ENCODE measurements around the gene KCNQ5. TPM values are rescaled to one million over a fixed set of nuclear protein-coding genes. Genes with fewer than 3 reads are reported as not detected.
"Not testable (repeated sequence)": the region's sequence is repeated elsewhere in the genome, so short reads cannot be mapped to it uniquely, and the experiment has no call there.

The KCNQ5 gene
- total RNA-seq, 4 donors from 2014 or later, result 0.14 to 1.2 (median 0.48) TPM; not detected in 1

GRCh38 chr6:73227606-73228255, 605.9 kb downstream of the KCNQ5 start:
- Histone ChIP-seq H3K27ac (no peak overlapping the region), H3K9me3 (no peaks in the 10 kb centered on the region), H3K36me3 (no peaks in the 10 kb centered on the region), H3K27me3 (no peaks in the 10 kb centered on the region), H3K4me3 (no peak overlapping the region), H3K4me1 (no peaks in the 10 kb centered on the region)
- intact Hi-C loops (cut with DNase I; ENCODE audit: low total_unique reads), result no loop called here
- WGBS, 2 donors (ENCODE audit: low coverage in 1 of 2), result 92% methylated on average over 3 of the region's 3 CpGs; no CpG with 5 or more reads in 1 of the 2 donors
- TF ChIP-seq, protein P1, sequence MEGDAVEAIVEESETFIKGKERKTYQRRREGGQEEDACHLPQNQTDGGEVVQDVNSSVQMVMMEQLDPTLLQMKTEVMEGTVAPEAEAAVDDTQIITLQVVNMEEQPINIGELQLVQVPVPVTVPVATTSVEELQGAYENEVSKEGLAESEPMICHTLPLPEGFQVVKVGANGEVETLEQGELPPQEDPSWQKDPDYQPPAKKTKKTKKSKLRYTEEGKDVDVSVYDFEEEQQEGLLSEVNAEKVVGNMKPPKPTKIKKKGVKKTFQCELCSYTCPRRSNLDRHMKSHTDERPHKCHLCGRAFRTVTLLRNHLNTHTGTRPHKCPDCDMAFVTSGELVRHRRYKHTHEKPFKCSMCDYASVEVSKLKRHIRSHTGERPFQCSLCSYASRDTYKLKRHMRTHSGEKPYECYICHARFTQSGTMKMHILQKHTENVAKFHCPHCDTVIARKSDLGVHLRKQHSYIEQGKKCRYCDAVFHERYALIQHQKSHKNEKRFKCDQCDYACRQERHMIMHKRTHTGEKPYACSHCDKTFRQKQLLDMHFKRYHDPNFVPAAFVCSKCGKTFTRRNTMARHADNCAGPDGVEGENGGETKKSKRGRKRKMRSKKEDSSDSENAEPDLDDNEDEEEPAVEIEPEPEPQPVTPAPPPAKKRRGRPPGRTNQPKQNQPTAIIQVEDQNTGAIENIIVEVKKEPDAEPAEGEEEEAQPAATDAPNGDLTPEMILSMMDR (IDR thresholded peaks at IDR 0.05), result no peak
- no peak for TF ChIP-seq POLR2A (IDR thresholded peaks at IDR 0.05)
- TF ChIP-seq POLR2AphosphoS5 (IDR thresholded peaks at IDR 0.05), result no peak
- no peak for TF ChIP-seq EP300 (IDR thresholded peaks at IDR 0.05; ENCODE audit: low read depth)
- DNase-seq, result no peak
- in situ Hi-C loops (cut with MboI; ENCODE audit: low pct_ligation_motif_present in 1 of 4, low pct_unique_long_range_greater_than_20kb in 1 of 4, low sequenced_read_pairs in 3 of 4), result no loop called here

- H3K4me3 ChIP-seq, result no peak overlapping the region
- no peaks in the 10 kb centered on the region for H3K9me3 ChIP-seq
- DNase-seq, result no peak
- no peaks in the 10 kb centered on the region for H3K36me3 ChIP-seq
- 25 to 53% methylated on average over 1 of the region's 1 CpG for WGBS, 2 donors (ENCODE audit: low coverage in 1 of 2)
- TF ChIP-seq, protein P1 (IDR thresholded peaks at IDR 0.05), result no peak
- no peak for TF ChIP-seq EP300 (IDR thresholded peaks at IDR 0.05; ENCODE audit: low read depth)
- no peak for TF ChIP-seq POLR2A (IDR thresholded peaks at IDR 0.05)
- no peak for TF ChIP-seq POLR2AphosphoS5 (IDR thresholded peaks at IDR 0.05)
- no peak overlapping the region for H3K27ac ChIP-seq
- no peaks in the 10 kb centered on the region for H3K4me1 ChIP-seq
- no peaks in the 10 kb centered on the region for H3K27me3 ChIP-seq
- intact Hi-C loops (cut with DNase I; ENCODE audit: low total_unique reads) (no loop called here), in situ Hi-C loops (cut with MboI; ENCODE audit: low pct_ligation_motif_present in 1 of 4, low pct_unique_long_range_greater_than_20kb in 1 of 4, low sequenced_read_pairs in 3 of 4) (no loop called here)
Measured at GRCh38 chr6:73231986-73232391, 610.1 kb downstream of the KCNQ5 start.

DNA sequence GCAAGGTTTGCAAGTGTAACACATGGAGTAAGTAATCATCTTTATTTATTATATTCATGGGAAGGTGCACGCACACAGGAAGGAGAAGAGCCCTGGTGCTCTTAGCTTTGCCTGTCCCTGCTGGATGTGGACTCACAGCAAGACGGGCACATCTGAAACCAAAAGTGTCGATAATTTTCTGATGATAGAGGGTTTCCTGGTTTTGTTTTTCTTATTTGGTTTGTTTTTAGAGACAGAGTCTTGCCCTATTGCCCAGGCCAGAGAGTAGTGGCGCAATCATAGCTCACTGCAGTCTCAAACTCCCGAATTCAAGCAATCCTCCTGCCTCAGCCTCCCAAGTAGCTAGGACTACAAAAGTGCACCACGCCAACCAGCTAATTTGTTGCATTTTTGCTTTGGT, 611.2 kb downstream of the KCNQ5 start:
- intact Hi-C loops (cut with DNase I; ENCODE audit: low total_unique reads) (no loop called here), in situ Hi-C loops (cut with MboI; ENCODE audit: low pct_ligation_motif_present in 1 of 4, low pct_unique_long_range_greater_than_20kb in 1 of 4, low sequenced_read_pairs in 3 of 4) (no loop called here)
- H3K9me3 ChIP-seq, result no peaks in the 10 kb centered on the region
- no peak for DNase-seq
- H3K27me3 ChIP-seq, result no peaks in the 10 kb centered on the region
- WGBS, 2 donors (ENCODE audit: low coverage in 1 of 2), result 68 to 89% methylated on average over 4 to 6 of the region's 6 CpGs
- TF ChIP-seq, protein P1 (IDR thresholded peaks at IDR 0.05), result no peak
- H3K4me1 ChIP-seq, result no peaks in the 10 kb centered on the region
- no peak overlapping the region for H3K27ac ChIP-seq
- no peaks in the 10 kb centered on the region for H3K36me3 ChIP-seq
- no peak overlapping the region for H3K4me3 ChIP-seq

GRCh38 chr6:73233971-73234370, 612.1 kb downstream of the KCNQ5 start:
- H3K4me3 ChIP-seq; H3K27me3 ChIP-seq; DNase-seq; H3K36me3 ChIP-seq; intact Hi-C loops (cut with DNase I; ENCODE audit: low total_unique reads); H3K27ac ChIP-seq; in situ Hi-C loops (cut with MboI; ENCODE audit: low pct_ligation_motif_present in 1 of 4, low pct_unique_long_range_greater_than_20kb in 1 of 4, low sequenced_read_pairs in 3 of 4); H3K4me1 ChIP-seq; H3K9me3 ChIP-seq: not testable (repeated sequence)
- 53 to 75% methylated on average over 3 of the region's 3 CpGs for WGBS, 2 donors (ENCODE audit: low coverage in 1 of 2)

DNA sequence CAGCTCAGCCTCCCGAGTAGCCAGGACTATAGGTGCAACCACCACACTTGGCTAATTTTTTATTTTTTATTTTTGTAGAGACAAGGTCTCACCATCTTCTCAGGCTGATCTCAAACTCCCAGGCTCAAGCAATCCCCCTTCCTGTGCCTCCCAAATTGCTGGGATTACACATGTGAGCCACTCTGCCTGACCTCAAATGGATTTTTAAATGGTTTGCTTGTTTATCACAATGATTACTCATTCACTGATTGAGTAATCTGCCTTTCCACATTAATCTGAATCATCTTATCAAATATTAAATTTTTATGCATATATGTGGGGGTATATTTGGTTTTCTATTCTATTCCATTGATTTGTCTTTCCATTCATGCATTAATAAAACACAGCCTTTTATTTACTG, 612.9 kb downstream of the KCNQ5 start:
- DNase-seq, result no peak
- Histone ChIP-seq H3K4me1 (no peaks in the 10 kb centered on the region), H3K27ac (no peak overlapping the region), H3K9me3 (no peaks in the 10 kb centered on the region), H3K4me3 (no peak overlapping the region), H3K36me3 (no peaks in the 10 kb centered on the region), H3K27me3 (no peaks in the 10 kb centered on the region)
- WGBS, 2 donors (ENCODE audit: low coverage in 1 of 2), result 63 to 79% methylated on average over 1 of the region's 1 CpG
- TF ChIP-seq, protein P1 (IDR thresholded peaks at IDR 0.05), result no peak
- TF ChIP-seq POLR2AphosphoS5 (IDR thresholded peaks at IDR 0.05) (no peak), POLR2A (IDR thresholded peaks at IDR 0.05) (no peak), EP300 (IDR thresholded peaks at IDR 0.05; ENCODE audit: low read depth) (no peak)
- intact Hi-C loops (cut with DNase I; ENCODE audit: low total_unique reads) (no loop called here), in situ Hi-C loops (cut with MboI; ENCODE audit: low pct_ligation_motif_present in 1 of 4, low pct_unique_long_range_greater_than_20kb in 1 of 4, low sequenced_read_pairs in 3 of 4) (no loop called here)

Data from transverse colon (tissue), 4 donors.